Measurements from ENCODE around the gene EHMT1.

DNA sequence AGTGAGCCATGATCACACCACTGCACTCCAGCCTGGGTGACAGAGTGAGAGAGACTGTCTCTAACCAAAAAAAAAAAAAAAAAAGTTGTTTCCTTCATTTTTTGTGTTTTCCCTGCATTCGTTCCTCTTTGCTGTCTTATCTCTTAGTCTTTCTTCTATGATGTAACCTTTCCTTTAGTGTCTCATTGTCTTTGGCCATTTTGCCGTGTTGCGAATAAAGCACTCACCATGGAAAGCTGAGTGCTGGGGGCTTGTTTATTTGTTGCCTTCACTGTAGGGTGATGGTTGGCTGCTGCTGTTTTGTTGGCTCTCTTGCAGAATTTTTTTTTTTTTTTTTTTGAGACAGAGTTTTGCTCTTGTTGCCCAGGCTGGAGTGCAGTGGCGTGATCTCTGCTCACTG lies 7.7 kb downstream of the EHMT1 start:
- TF ChIP-seq, protein P1, sequence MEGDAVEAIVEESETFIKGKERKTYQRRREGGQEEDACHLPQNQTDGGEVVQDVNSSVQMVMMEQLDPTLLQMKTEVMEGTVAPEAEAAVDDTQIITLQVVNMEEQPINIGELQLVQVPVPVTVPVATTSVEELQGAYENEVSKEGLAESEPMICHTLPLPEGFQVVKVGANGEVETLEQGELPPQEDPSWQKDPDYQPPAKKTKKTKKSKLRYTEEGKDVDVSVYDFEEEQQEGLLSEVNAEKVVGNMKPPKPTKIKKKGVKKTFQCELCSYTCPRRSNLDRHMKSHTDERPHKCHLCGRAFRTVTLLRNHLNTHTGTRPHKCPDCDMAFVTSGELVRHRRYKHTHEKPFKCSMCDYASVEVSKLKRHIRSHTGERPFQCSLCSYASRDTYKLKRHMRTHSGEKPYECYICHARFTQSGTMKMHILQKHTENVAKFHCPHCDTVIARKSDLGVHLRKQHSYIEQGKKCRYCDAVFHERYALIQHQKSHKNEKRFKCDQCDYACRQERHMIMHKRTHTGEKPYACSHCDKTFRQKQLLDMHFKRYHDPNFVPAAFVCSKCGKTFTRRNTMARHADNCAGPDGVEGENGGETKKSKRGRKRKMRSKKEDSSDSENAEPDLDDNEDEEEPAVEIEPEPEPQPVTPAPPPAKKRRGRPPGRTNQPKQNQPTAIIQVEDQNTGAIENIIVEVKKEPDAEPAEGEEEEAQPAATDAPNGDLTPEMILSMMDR (IDR thresholded peaks at IDR 0.05; ENCODE audit: control extremely low read depth in 1 of 3, insufficient read depth in 1 of 3, low read depth in 1 of 3, low read length in 3 of 3) = no peak
- TF ChIP-seq, protein P2, sequence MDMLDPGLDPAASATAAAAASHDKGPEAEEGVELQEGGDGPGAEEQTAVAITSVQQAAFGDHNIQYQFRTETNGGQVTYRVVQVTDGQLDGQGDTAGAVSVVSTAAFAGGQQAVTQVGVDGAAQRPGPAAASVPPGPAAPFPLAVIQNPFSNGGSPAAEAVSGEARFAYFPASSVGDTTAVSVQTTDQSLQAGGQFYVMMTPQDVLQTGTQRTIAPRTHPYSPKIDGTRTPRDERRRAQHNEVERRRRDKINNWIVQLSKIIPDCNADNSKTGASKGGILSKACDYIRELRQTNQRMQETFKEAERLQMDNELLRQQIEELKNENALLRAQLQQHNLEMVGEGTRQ (IDR thresholded peaks at IDR 0.05; ENCODE audit: low read length) = no peak
- no peak for TF ChIP-seq RAD21 (IDR thresholded peaks at IDR 0.05 in 1 of 2, conservative IDR thresholded peaks at IDR 0.05 in 1 of 2; ENCODE audit: low read depth in 2 of 2, low read length in 2 of 2)
- TF ChIP-seq SIRT6 (IDR thresholded peaks at IDR 0.05; ENCODE audit: low read length) = no peak
- no peak for TF ChIP-seq SP2 (IDR thresholded peaks at IDR 0.05; ENCODE audit: low read length)
- no peak for TF ChIP-seq SUZ12 (IDR thresholded peaks at IDR 0.05; ENCODE audit: low read length)
- TF ChIP-seq POLR2A (IDR thresholded peaks at IDR 0.05; ENCODE audit: control extremely low read depth in 1 of 2, low read depth in 2 of 2, low read length in 2 of 2) = no peak
- TF ChIP-seq ZNF274 (IDR thresholded peaks at IDR 0.05; ENCODE audit: borderline replicate concordance, extremely low read depth, low read length) = no peak
- no peak for TF ChIP-seq TEAD4 (IDR thresholded peaks at IDR 0.05; ENCODE audit: low read depth, low read length)
- no peak for TF ChIP-seq HDAC6 (IDR thresholded peaks at IDR 0.05; ENCODE audit: low read depth, low read length)
- TF ChIP-seq CHD1 (IDR thresholded peaks at IDR 0.05; ENCODE audit: low read depth, low read length) = no peak
- no peak for TF ChIP-seq RFX5 (IDR thresholded peaks at IDR 0.05; ENCODE audit: borderline replicate concordance, low read depth, low read length)
- TF ChIP-seq YY1 (IDR thresholded peaks at IDR 0.05; ENCODE audit: low read depth, low read length) = no peak
- TF ChIP-seq HDAC2 (IDR thresholded peaks at IDR 0.05; ENCODE audit: borderline replicate concordance in 1 of 2, low read depth in 2 of 2, low read length in 2 of 2) = no peak

Data from H1 (cell line).